ENCODE data around the gene LSS.

LSS gene

GRCh38 chr21:46212721-46213484 is 15.7 kb downstream of the LSS start:
- H3K9ac ChIP-seq (ENCODE audit: low read length): no peak overlapping the region
- no peak overlapping the region for H3K27ac ChIP-seq (ENCODE audit: low read depth, low read length)

GRCh38 chr21:46211786-46212720 is 16.5 kb downstream of the LSS start:
- peaks cover 32% of the 10 kb centered on the region for H3K36me3 ChIP-seq (ENCODE audit: control insufficient read depth, insufficient read depth, low read length)

More at GRCh38 chr21:46212721-46213484, 15.7 kb downstream of the LSS start:
- Histone ChIP-seq H3K27me3 (ENCODE audit: control insufficient read depth, insufficient read depth, low read length) (no peaks in the 10 kb centered on the region), H3K36me3 (ENCODE audit: control insufficient read depth, insufficient read depth, low read length) (peaks cover 24% of the 10 kb centered on the region), H3K4me1 (ENCODE audit: control insufficient read depth, insufficient read depth, low read length) (no peaks in the 10 kb centered on the region), H3K4me3 (ENCODE audit: low read length) (no peak overlapping the region)

GRCh38 chr21:46211376-46211775 is 17.2 kb downstream of the LSS start:
- no peak overlapping the region for H3K27ac ChIP-seq (ENCODE audit: low read depth, low read length)
- no peaks in the 10 kb centered on the region for H3K27me3 ChIP-seq (ENCODE audit: control insufficient read depth, insufficient read depth, low read length)
- H3K36me3 ChIP-seq (ENCODE audit: control insufficient read depth, insufficient read depth, low read length): peaks cover 36% of the 10 kb centered on the region
- H3K9ac ChIP-seq (ENCODE audit: low read length): no peak overlapping the region
- no peaks in the 10 kb centered on the region for H3K4me1 ChIP-seq (ENCODE audit: control insufficient read depth, insufficient read depth, low read length)
- no peak overlapping the region for H3K4me3 ChIP-seq (ENCODE audit: low read length)

More at GRCh38 chr21:46211786-46212720, 16.5 kb downstream of the LSS start:
- H3K9ac ChIP-seq (ENCODE audit: low read length): no peak overlapping the region
- H3K4me1 ChIP-seq (ENCODE audit: control insufficient read depth, insufficient read depth, low read length): no peaks in the 10 kb centered on the region
- H3K27ac ChIP-seq (ENCODE audit: low read depth, low read length): no peak overlapping the region
- H3K27me3 ChIP-seq (ENCODE audit: control insufficient read depth, insufficient read depth, low read length): no peaks in the 10 kb centered on the region
- H3K4me3 ChIP-seq (ENCODE audit: low read length): no peak overlapping the region

GRCh38 chr21:46210378-46211136 is 18.0 kb downstream of the LSS start:
- Histone ChIP-seq H3K4me1 (ENCODE audit: control insufficient read depth, insufficient read depth, low read length) (no peaks in the 10 kb centered on the region), H3K27ac (ENCODE audit: low read depth, low read length) (no peak overlapping the region), H3K36me3 (ENCODE audit: control insufficient read depth, insufficient read depth, low read length) (peaks cover 35% of the 10 kb centered on the region), H3K4me3 (ENCODE audit: low read length) (no peak overlapping the region), H3K27me3 (ENCODE audit: control insufficient read depth, insufficient read depth, low read length) (no peaks in the 10 kb centered on the region), H3K9ac (ENCODE audit: low read length) (no peak overlapping the region)

GRCh38 chr21:46208761-46209721 is 19.5 kb downstream of the LSS start:
- Histone ChIP-seq H3K27me3 (ENCODE audit: control insufficient read depth, insufficient read depth, low read length) (no peaks in the 10 kb centered on the region), H3K4me1 (ENCODE audit: control insufficient read depth, insufficient read depth, low read length) (no peaks in the 10 kb centered on the region), H3K27ac (ENCODE audit: low read depth, low read length) (no peak overlapping the region), H3K9ac (ENCODE audit: low read length) (no peak overlapping the region), H3K4me3 (ENCODE audit: low read length) (no peak overlapping the region), H3K36me3 (ENCODE audit: control insufficient read depth, insufficient read depth, low read length) (peaks cover 35% of the 10 kb centered on the region)

GRCh38 chr21:46207920-46208591 is 20.5 kb downstream of the LSS start:
- Histone ChIP-seq H3K9ac (ENCODE audit: low read length) (no peak overlapping the region), H3K27ac (ENCODE audit: low read depth, low read length) (no peak overlapping the region), H3K4me3 (ENCODE audit: low read length) (no peak overlapping the region), H3K36me3 (ENCODE audit: control insufficient read depth, insufficient read depth, low read length) (peaks cover 31% of the 10 kb centered on the region), H3K4me1 (ENCODE audit: control insufficient read depth, insufficient read depth, low read length) (no peaks in the 10 kb centered on the region), H3K27me3 (ENCODE audit: control insufficient read depth, insufficient read depth, low read length) (no peaks in the 10 kb centered on the region)

GRCh38 chr21:46207006-46207919 is 21.3 kb downstream of the LSS start:
- Histone ChIP-seq H3K27me3 (ENCODE audit: control insufficient read depth, insufficient read depth, low read length) (no peaks in the 10 kb centered on the region), H3K4me3 (ENCODE audit: low read length) (no peak overlapping the region), H3K4me1 (ENCODE audit: control insufficient read depth, insufficient read depth, low read length) (no peaks in the 10 kb centered on the region), H3K27ac (ENCODE audit: low read depth, low read length) (no peak overlapping the region), H3K9ac (ENCODE audit: low read length) (no peak overlapping the region), H3K36me3 (ENCODE audit: control insufficient read depth, insufficient read depth, low read length) (peaks cover 25% of the 10 kb centered on the region)

- no peaks in the 10 kb centered on the region for H3K4me1 ChIP-seq (ENCODE audit: control insufficient read depth, insufficient read depth, low read length)
- H3K9ac ChIP-seq (ENCODE audit: low read length): no peak overlapping the region
- H3K27me3 ChIP-seq (ENCODE audit: control insufficient read depth, insufficient read depth, low read length): no peaks in the 10 kb centered on the region
- H3K36me3 ChIP-seq (ENCODE audit: control insufficient read depth, insufficient read depth, low read length): peaks cover 25% of the 10 kb centered on the region
- no peak overlapping the region for H3K4me3 ChIP-seq (ENCODE audit: low read length)
- H3K27ac ChIP-seq (ENCODE audit: low read depth, low read length): no peak overlapping the region
These were observed 22.2 kb downstream of the LSS start for GRCh38 chr21:46206163-46207005.

GRCh38 chr21:46205766-46206162 is 22.8 kb downstream of the LSS start:
- Histone ChIP-seq H3K4me3 (ENCODE audit: low read length) (no peak overlapping the region), H3K36me3 (ENCODE audit: control insufficient read depth, insufficient read depth, low read length) (peaks cover 25% of the 10 kb centered on the region), H3K4me1 (ENCODE audit: control insufficient read depth, insufficient read depth, low read length) (no peaks in the 10 kb centered on the region), H3K9ac (ENCODE audit: low read length) (no peak overlapping the region), H3K27ac (ENCODE audit: low read depth, low read length) (no peak overlapping the region), H3K27me3 (ENCODE audit: control insufficient read depth, insufficient read depth, low read length) (no peaks in the 10 kb centered on the region)

- no peaks in the 10 kb centered on the region for H3K4me1 ChIP-seq (ENCODE audit: control insufficient read depth, insufficient read depth, low read length)
- H3K9ac ChIP-seq (ENCODE audit: low read length): no peak overlapping the region
- peaks cover 25% of the 10 kb centered on the region for H3K36me3 ChIP-seq (ENCODE audit: control insufficient read depth, insufficient read depth, low read length)
- no peak overlapping the region for H3K27ac ChIP-seq (ENCODE audit: low read depth, low read length)
- no peak overlapping the region for H3K4me3 ChIP-seq (ENCODE audit: low read length)
- H3K27me3 ChIP-seq (ENCODE audit: control insufficient read depth, insufficient read depth, low read length): no peaks in the 10 kb centered on the region
These were observed 23.4 kb downstream of the LSS start for GRCh38 chr21:46205166-46205565.
